RWPE1 (cell line): ENCODE measurements around the gene ACTA2.

ENCODE experiments used
- CTCF ChIA-PET: fragments of 350-600 bp; sonication (Branson Sonifier 250); formaldehyde crosslinking; extraction: SDS; loops from one replicate; lab custom pipeline; 2021; lab: Yijun Ruan, JAX
- POLR2A ChIA-PET: fragments of 400-600 bp; formaldehyde crosslinking; extraction: SDS; loops from one replicate; lab custom pipeline; 2020; ENCODE audit warnings: antibody characterized with exemption; ENCODE audit not compliant: low non-redundant PET; lab: Yijun Ruan, JAX
- DNase-seq: peaks from one replicate; pipeline ENCODE4 v3.0.0; 2012; ENCODE audit warnings: low spot score
- H3K27ac ChIP-seq: fragments of 450-650 bp; 2 replicates; pipeline ENCODE4 v1.5.1; 2017
- CTCF ChIP-seq: fragments of 450-650 bp; conservative IDR thresholded peaks from 2 replicates; pipeline ENCODE4 v1.5.1; 2017; ENCODE audit warnings: low read depth, mild to moderate bottlenecking

Gene ACTA2

DNA sequence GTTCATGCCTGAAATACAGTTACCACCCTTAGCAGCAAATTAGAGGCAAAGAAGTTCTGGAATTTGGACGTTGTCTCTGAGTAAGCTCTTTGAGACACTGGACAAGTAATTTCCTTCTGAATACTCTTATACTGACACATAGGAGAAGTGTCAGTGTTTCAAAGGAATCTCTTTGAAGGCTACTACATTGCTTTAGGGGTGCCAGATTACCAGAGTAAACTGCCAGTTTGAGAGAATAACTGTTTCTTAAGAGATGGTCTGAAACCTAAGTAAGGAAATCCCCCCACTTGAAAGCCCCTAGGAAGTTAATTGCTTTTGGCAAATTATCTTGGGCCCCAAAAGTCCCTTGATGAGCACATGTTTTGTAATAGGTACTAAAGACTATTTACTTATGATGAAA, 41.4 kb upstream of the ACTA2 start:
- ChIA-PET CTCF (interaction anchor here (0.6 to 1.0 kb wide), 2 partner anchors 10 to 363 kb away, joined by 3 to 4 read pairs; no protein-coding TSS in a partner anchor), POLR2A (no interaction called here)
- DNase-seq, result no peak
- no peak overlapping the region for H3K27ac ChIP-seq
- no peak for TF ChIP-seq CTCF

DNA sequence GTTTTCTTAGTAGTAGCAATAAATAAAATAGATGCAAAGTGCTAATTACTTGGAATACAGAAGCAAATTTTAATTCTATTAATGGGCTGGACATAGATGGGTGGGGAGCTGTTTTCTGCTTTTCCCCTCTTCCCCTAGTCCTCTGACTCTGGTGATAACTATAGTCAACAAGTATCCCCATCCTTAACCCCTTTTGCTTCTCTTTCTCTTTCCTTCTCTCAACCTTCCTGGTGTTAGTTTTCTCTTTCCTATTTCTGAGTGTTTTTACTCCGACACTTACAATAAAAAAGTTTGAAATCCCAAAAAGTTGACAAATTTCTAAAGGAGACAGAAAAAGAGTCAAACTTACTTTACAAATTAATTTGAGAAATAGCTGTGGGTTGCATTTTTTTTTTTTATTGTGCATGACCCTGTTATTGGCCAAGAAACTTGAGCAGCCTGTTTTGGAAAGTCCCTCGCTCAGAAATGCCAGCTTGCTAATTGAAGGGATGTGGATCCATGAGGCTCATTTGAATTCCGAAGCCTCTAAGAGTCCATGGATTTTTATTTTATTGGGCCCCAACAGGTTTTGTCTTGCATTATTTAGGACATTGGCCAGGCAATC, 40.5 kb upstream of the ACTA2 start:
- H3K27ac ChIP-seq, result no peak overlapping the region
- POLR2A ChIA-PET, result interaction anchor here (0.6 kb wide), 1 partner anchor 226 kb away, joined by 3 read pairs; no protein-coding TSS in a partner anchor
- CTCF ChIA-PET, result interaction anchor here (0.6 to 2.2 kb wide), 2 partner anchors 58 to 1917 kb away, joined by 3 to 8 read pairs; no protein-coding TSS in a partner anchor
- DNase-seq, result no peak
- TF ChIP-seq CTCF, result no peak

GRCh38 chr10:88991899-88992320, 39.3 kb upstream of the ACTA2 start:
- CTCF ChIA-PET, result interaction anchor here (0.6 to 2.2 kb wide), 5 partner anchors 38 to 985 kb away, joined by 3 to 8 read pairs (median 4); no protein-coding TSS in a partner anchor
- DNase-seq, result no peak
- POLR2A ChIA-PET, result no interaction called here
- no peak for TF ChIP-seq CTCF
- H3K27ac ChIP-seq, result peak overlapping the region; percentile 100

GRCh38 chr10:88991161-88991898, 38.8 kb upstream of the ACTA2 start:
- peak; percentile 77 for DNase-seq
- CTCF ChIA-PET, result interaction anchor here (0.7 to 2.5 kb wide), 7 partner anchors 38 to 334 kb away, joined by 3 to 11 read pairs (median 5); no protein-coding TSS in a partner anchor

GRCh38 chr10:88990384-88991160, 38.0 kb upstream of the ACTA2 start, which contains the start of gene FAS:
Gene FAS, plus strand, starts transcription at chr10:88990798. Its CDS starts 79 bp downstream, at chr10:88990877.
- ChIA-PET CTCF (interaction anchor here (0.5 to 2.5 kb wide), 7 partner anchors 39 to 1129 kb away, joined by 3 to 11 read pairs (median 4); no protein-coding TSS in a partner anchor), POLR2A (interaction anchor here (1.1 kb wide), 1 partner anchor 58 kb away, joined by 3 read pairs; no protein-coding TSS in a partner anchor)
- no peak for TF ChIP-seq CTCF
- peak within 1 kb of the TSS; percentile 100 for H3K27ac ChIP-seq
- DNase-seq, result peak; percentile 89

More at GRCh38 chr10:88991161-88991898, 38.8 kb upstream of the ACTA2 start:
- POLR2A ChIA-PET, result interaction anchor here (1.1 kb wide), 1 partner anchor 59 kb away, joined by 3 read pairs; no protein-coding TSS in a partner anchor
- peak overlapping the region; percentile 100 for H3K27ac ChIP-seq
- TF ChIP-seq CTCF, result no peak
